Astrocyte of the cerebellum (primary cell): Measurements from ENCODE around the gene ARHGAP26.

Experiments used
- DNase-seq: peaks from one replicate; pipeline ENCODE4 v3.0.0-alpha.2; 2011; ENCODE audit warnings: low read depth
- H3K4me3 ChIP-seq: 2 replicates; pipeline ENCODE4 v1.5.1; 2011; ENCODE audit warnings: mild to moderate bottlenecking, low read depth, low read length, moderate library complexity
- CTCF ChIP-seq: IDR thresholded peaks from 2 replicates; pipeline ENCODE4 v1.5.1; 2012; ENCODE audit warnings: low read length, low read depth, moderate library complexity, mild to moderate bottlenecking; ENCODE audit errors: missing control alignments
- in situ Hi-C: cut with HindIII; loops from 2 replicates; pipeline ENCODE4 v1.10.0; 2017; ENCODE audit warnings: low sequenced_read_pairs

The ARHGAP26 gene

GRCh38 chr5:143129910-143130612 lies 359.9 kb downstream of the ARHGAP26 start:
- no peak for TF ChIP-seq CTCF
- in situ Hi-C loops = no loop called here
- DNase-seq = no peak
- H3K4me3 ChIP-seq = no peak overlapping the region

GRCh38 chr5:143130613-143131305 lies 360.6 kb downstream of the ARHGAP26 start:
- in situ Hi-C loops = no loop called here
- no peak for DNase-seq
- H3K4me3 ChIP-seq = no peak overlapping the region
- no peak for TF ChIP-seq CTCF

GRCh38 chr5:143131972-143132371 lies 361.8 kb downstream of the ARHGAP26 start:
- no peak overlapping the region for H3K4me3 ChIP-seq
- TF ChIP-seq CTCF = no peak
- DNase-seq = no peak
- in situ Hi-C loops = no loop called here

GRCh38 chr5:143132739-143133138 lies 362.6 kb downstream of the ARHGAP26 start:
- DNase-seq = no peak
- H3K4me3 ChIP-seq = no peak overlapping the region
- in situ Hi-C loops = no loop called here
- no peak for TF ChIP-seq CTCF

- in situ Hi-C loops = no loop called here
- no peak for DNase-seq
- no peak for TF ChIP-seq CTCF
- no peak overlapping the region for H3K4me3 ChIP-seq
Measured at GRCh38 chr5:143133721-143134120, 363.5 kb downstream of the ARHGAP26 start.

- no peak for DNase-seq
- no peak for TF ChIP-seq CTCF
- H3K4me3 ChIP-seq = no peak overlapping the region
- in situ Hi-C loops = no loop called here
Measured at GRCh38 chr5:143134269-143134668, 364.1 kb downstream of the ARHGAP26 start.
